Measurements from ENCODE around the gene RELL1. TPM values are rescaled to one million over a fixed set of nuclear protein-coding genes. Genes with fewer than 3 reads are reported as not detected.

Gene RELL1
- total RNA-seq, 2 donors from 2014 or later, result 30.1 to 30.7 TPM

DNA sequence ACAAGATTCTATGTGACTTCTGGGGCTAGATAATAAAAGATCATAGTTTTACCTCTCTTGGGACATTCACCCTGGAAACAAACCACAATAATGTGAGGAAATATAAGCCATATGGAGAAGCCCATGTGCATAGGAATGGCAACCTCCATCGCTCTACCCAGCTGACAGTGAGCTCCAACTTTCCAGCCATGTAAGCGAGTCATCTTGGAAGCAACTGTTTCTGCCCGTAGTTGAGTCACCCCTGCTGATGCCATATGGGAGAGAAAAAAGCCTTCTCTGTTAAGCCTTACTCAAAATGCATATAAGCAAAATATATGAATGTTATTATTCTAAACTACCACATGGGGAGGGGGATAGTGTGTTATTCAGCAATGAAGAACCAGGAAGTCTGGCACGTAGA lies 31.4 kb upstream of the RELL1 start:
- ATAC-seq (no peak), DNase-seq (no peak)
- peaks cover 3% of the 10 kb centered on the region for H3K9me3 ChIP-seq (ENCODE audit: control insufficient read depth, low read length, poor library complexity, severe bottlenecking)
- peaks cover 10% of the 10 kb centered on the region for H3K4me1 Mint-ChIP-seq
- H3K36me3 Mint-ChIP-seq (ENCODE audit: low read depth), result no peaks in the 10 kb centered on the region
- no peak overlapping the region for H3K27ac Mint-ChIP-seq
- H3K4me3 Mint-ChIP-seq, result no peak overlapping the region
- H3K27me3 Mint-ChIP-seq, result peaks cover 32% of the 10 kb centered on the region

DNA sequence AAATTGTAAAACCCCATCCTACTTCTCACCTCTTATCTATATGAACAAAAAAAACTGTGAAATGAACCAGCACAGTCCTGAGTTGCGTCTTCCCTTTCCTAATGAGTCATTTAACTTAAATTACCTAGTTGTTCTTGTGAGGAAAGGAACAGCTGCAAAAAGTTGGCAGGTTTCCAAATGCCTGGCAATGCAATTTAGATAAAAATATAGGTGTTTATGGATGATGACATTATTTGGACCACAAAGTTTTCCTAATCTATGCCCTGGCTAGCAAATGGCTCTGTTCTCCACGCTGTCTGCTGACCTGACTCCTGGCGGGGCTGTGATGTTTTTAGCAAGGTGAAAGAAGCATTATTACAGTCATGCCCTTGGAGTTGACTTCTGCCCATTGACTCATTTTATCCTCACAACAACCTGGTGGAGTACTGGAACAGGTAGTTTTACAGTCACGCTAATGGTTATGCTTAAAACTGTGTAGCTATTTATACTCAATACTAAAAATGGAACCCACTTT lies 29.8 kb upstream of the RELL1 start:
- no peak for DNase-seq
- H3K9me3 ChIP-seq (ENCODE audit: control insufficient read depth, low read length, poor library complexity, severe bottlenecking), result peaks cover 3% of the 10 kb centered on the region
- ATAC-seq, result no peak
- peaks cover 3% of the 10 kb centered on the region for H3K4me1 Mint-ChIP-seq
- no peak overlapping the region for H3K4me3 Mint-ChIP-seq
- H3K27me3 Mint-ChIP-seq, result peaks cover 35% of the 10 kb centered on the region
- H3K27ac Mint-ChIP-seq, result no peak overlapping the region
- no peaks in the 10 kb centered on the region for H3K36me3 Mint-ChIP-seq (ENCODE audit: low read depth)

DNA sequence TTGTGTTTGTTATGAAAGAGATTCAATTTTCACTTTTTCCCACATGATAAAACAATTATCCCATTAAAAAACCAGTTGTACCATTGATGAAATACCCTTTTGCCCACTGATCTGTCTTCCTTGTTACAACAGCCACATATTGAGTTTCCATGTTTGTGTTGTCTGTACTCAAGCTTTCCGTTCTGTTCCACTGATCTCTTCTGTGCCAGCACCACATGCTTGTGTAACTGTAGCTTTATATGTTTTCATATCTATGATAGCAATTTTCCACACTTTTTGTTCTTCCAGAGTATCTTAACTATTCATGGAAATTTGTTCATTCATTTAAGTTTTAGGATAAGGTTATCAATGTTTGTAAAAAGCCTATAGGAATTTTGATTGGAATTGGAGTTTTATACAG lies 24.3 kb upstream of the RELL1 start:
- H3K27ac Mint-ChIP-seq, result no peak overlapping the region
- H3K4me3 Mint-ChIP-seq, result no peak overlapping the region
- ATAC-seq (no peak), DNase-seq (no peak)
- no peaks in the 10 kb centered on the region for H3K9me3 ChIP-seq (ENCODE audit: control insufficient read depth, low read length, poor library complexity, severe bottlenecking)
- H3K36me3 Mint-ChIP-seq (ENCODE audit: low read depth), result no peaks in the 10 kb centered on the region
- peaks cover 24% of the 10 kb centered on the region for H3K27me3 Mint-ChIP-seq
- no peaks in the 10 kb centered on the region for H3K4me1 Mint-ChIP-seq

DNA sequence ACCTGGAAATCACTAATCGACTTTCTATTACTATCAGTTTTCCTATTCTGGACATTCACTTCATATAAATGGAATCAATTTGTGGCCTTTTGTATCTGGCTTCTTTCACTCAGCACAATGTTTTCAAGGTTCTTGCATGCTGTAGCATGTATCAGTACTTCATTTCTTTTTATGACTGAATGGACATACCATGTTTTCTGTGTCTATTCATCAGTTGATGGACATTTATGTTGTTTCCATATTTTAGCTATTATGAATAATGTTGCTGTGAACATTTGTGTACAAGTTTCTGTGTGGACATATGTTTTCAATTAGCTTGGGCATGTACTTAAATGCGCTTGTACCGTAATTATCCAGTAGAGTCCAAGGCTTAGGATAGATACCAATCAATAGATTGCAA lies 19.9 kb upstream of the RELL1 start:
- ATAC-seq, result no peak
- Mint-ChIP-seq H3K4me3 (no peak overlapping the region), H3K27ac (no peak overlapping the region), H3K4me1 (no peaks in the 10 kb centered on the region), H3K27me3 (peaks cover 9% of the 10 kb centered on the region), H3K36me3 (ENCODE audit: low read depth) (no peaks in the 10 kb centered on the region)
- DNase-seq, result no peak
- H3K9me3 ChIP-seq (ENCODE audit: control insufficient read depth, low read length, poor library complexity, severe bottlenecking), result no peaks in the 10 kb centered on the region

DNA sequence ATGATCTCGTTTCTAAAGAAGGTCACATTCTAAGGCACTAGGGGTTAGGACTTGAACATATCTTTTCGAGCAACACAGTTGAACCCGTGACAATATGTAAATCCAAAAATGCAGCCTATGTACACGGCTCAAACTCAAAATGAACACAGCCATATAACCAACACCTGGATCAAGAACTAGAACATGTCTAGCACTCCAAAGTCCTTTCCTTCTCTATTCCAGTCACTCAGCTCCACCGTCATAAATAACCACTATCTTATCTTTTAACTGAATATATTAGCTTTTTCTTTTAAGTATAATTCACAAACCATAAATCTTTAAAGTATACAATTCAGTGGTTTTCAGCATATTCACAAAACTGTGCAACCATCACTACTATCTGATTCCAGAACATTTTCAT lies 19.4 kb upstream of the RELL1 start:
- Mint-ChIP-seq H3K36me3 (ENCODE audit: low read depth) (no peaks in the 10 kb centered on the region), H3K4me1 (no peaks in the 10 kb centered on the region), H3K4me3 (no peak overlapping the region), H3K27ac (no peak overlapping the region), H3K27me3 (peaks cover 9% of the 10 kb centered on the region)
- ATAC-seq, result no peak
- DNase-seq, result no peak
- H3K9me3 ChIP-seq (ENCODE audit: control insufficient read depth, low read length, poor library complexity, severe bottlenecking), result no peaks in the 10 kb centered on the region

DNA sequence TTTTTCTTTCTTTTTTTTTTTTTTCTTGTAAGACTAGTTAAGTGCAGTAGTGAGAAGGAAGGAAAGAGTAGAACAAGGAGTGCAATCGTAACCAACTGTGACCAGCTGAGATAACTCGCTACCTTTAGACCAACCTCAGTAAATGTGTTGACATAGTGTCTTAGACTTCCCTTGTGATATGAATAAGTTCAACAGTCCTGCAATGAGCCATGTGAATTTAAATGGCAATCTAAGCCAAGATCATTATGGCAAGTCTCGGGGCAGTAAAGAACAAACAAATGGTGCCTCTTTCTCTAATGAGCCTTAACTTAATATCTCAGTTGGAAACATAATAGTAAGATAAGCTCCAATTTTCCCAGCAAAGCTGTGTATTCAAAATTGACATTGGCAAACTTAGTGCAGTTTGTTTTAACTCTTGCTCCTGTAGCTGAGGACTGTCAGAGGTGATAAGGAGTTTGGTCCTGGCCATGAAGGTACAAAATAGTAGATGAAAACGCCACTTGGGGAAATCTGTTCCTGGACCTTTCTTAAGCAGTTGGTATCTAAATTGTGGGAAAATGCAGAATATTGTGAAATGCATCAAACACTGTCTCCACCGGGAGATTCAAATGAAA lies 13.8 kb upstream of the RELL1 start:
- H3K27me3 Mint-ChIP-seq, result peaks cover 13% of the 10 kb centered on the region
- DNase-seq, result no peak
- peaks cover 2% of the 10 kb centered on the region for H3K36me3 Mint-ChIP-seq (ENCODE audit: low read depth)
- H3K27ac Mint-ChIP-seq, result no peak overlapping the region
- H3K4me1 Mint-ChIP-seq, result peaks cover 2% of the 10 kb centered on the region
- no peak for ATAC-seq
- H3K9me3 ChIP-seq (ENCODE audit: control insufficient read depth, low read length, poor library complexity, severe bottlenecking), result no peaks in the 10 kb centered on the region
- no peak overlapping the region for H3K4me3 Mint-ChIP-seq

DNA sequence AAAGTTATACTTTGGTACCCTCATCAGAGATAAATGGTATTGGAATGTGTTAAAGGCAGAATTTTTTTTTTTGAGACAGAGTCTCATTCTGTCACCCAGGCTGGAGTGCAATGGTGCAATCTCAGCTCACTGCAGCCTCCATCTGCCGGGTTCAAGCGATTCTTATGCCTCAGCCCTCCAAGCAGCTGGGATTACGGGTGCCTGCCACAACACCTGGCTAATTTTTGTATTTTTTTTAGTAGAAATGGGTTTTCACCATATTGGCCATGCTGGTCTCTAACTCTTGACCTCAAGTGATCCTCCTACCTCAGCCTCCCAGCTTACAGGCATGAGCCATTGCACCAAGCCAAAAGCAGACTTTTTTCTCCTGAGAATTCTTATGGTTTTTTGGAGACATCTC lies 11.4 kb upstream of the RELL1 start:
- H3K9me3 ChIP-seq (ENCODE audit: control insufficient read depth, low read length, poor library complexity, severe bottlenecking), result no peaks in the 10 kb centered on the region
- Mint-ChIP-seq H3K36me3 (ENCODE audit: low read depth) (peaks cover 2% of the 10 kb centered on the region), H3K27me3 (peaks cover 13% of the 10 kb centered on the region), H3K4me3 (no peak overlapping the region), H3K4me1 (peaks cover 2% of the 10 kb centered on the region), H3K27ac (no peak overlapping the region)
- ATAC-seq (no peak), DNase-seq (no peak)

DNA sequence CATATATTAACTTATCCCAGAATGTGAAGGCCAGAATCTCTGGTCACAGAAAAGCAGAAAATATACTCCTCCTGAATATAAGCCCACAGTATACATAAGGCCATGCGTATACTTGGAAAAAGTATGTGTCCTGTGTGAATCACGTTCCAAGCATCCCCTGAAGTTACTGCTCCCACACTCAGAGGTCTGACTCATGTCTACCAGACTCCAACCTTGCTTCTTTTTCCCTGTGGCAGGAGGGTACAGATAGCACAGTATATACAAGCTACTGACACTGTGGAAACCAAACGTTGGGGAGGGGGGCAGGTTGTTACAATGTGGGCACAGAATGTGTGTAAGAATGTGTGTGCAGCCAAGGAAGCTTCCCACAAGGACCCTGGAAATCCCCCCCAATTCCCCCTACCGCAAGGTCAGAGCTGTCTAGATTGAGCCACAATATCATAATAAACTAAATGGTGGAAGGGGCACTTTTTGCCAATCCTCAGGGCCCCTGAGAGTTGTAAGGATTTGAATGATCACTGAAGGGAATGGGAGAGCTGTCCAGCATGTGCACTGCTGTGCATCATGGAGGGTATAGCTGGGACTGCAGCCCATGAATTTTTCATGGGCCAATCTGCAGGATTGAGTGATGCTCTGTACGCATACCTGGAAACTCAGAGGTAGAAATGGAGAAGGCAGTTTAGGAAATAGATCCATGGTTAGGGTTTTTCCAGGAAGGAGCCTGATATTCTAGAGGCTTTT lies 7.4 kb upstream of the RELL1 start:
- ATAC-seq, result no peak
- Mint-ChIP-seq H3K4me3 (no peak overlapping the region), H3K27me3 (peaks cover 15% of the 10 kb centered on the region), H3K36me3 (ENCODE audit: low read depth) (peaks cover 4% of the 10 kb centered on the region), H3K4me1 (peaks cover 2% of the 10 kb centered on the region), H3K27ac (no peak overlapping the region)
- DNase-seq, result no peak
- H3K9me3 ChIP-seq (ENCODE audit: control insufficient read depth, low read length, poor library complexity, severe bottlenecking), result no peaks in the 10 kb centered on the region

DNA sequence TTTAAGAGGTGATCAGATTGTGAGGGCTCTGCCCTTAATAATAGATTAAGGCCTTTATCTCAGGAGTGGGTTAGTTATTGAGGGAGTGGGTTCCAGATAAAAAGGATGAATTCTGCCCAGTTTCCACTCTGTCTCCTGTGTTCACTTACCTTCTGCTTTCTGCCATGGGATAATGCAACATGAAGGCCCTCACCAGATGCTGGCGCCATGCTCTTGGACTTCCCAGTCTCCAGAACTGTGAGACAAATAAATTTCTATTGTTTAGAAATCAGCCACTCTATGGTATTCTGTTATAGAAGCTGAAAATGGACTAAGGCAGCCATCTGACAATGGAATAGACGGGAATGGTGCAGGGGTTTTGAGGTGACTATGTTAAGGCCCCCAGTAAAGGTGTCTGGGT lies 6.9 kb upstream of the RELL1 start:
- Mint-ChIP-seq H3K27ac (no peak overlapping the region), H3K4me3 (no peak overlapping the region), H3K36me3 (ENCODE audit: low read depth) (peaks cover 4% of the 10 kb centered on the region), H3K4me1 (peaks cover 2% of the 10 kb centered on the region), H3K27me3 (peaks cover 11% of the 10 kb centered on the region)
- no peak for DNase-seq
- ATAC-seq, result no peak
- H3K9me3 ChIP-seq (ENCODE audit: control insufficient read depth, low read length, poor library complexity, severe bottlenecking), result no peaks in the 10 kb centered on the region

DNA sequence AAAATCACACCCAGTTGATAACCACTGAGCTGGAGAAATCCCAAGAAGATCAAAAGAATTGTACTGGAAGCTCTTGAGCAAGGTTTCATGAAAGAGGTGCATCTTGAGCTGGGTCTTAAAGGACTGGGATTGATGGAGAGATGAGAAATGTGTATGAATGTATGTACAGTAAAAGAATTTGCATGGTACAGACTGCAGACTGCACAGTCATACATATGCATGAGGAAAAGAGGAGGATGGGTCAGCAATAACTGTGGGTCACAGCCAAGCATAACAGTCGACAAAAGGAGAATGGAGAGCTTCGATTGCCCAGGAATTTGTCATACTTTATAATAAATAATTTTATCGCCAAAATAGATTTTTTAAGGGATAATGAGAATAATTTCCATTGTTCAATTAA lies 4.8 kb upstream of the RELL1 start:
- H3K27me3 Mint-ChIP-seq, result peaks cover 5% of the 10 kb centered on the region
- H3K4me3 Mint-ChIP-seq, result no peak overlapping the region
- H3K9me3 ChIP-seq (ENCODE audit: control insufficient read depth, low read length, poor library complexity, severe bottlenecking), result no peaks in the 10 kb centered on the region
- no peak overlapping the region for H3K27ac Mint-ChIP-seq
- ATAC-seq (no peak), DNase-seq (no peak)
- peaks cover 4% of the 10 kb centered on the region for H3K36me3 Mint-ChIP-seq (ENCODE audit: low read depth)
- peaks cover 7% of the 10 kb centered on the region for H3K4me1 Mint-ChIP-seq

DNA sequence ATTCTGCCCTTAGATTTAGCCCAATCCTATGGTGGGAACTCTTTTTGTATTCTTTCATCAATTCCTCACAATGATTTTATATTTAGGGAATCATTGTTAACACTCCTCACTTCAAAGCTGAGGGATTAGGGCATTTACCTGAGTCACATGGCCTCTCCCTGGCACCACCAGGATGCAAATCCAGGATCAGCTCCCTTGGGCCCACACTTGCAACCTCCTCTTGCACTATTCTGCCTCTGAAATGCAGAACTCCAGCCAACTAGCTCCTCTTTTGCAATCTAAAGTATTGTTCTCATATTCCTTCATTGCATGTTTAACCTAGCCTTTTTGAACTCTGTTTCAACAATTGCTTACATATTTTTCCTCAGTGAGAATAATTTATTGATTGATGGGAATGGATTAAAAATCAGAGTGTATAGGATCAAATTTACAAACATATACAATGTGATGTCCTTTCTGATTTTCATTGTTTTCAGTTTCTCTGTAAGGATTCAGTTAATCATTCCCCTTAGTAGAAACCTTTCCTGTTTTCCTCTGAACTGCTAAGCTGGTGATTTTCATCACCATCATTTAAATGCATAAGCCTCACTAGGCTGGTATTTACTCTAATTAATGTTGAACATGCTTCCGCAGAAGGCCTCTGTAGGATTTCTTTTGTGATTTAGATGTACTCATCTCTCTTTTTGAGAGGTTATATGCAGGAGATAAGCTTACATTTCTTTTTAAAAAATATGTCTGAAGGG lies 3.3 kb upstream of the RELL1 start:
- H3K9me3 ChIP-seq (ENCODE audit: control insufficient read depth, low read length, poor library complexity, severe bottlenecking), result no peaks in the 10 kb centered on the region
- Mint-ChIP-seq H3K27ac (no peak overlapping the region), H3K4me3 (no peak overlapping the region), H3K27me3 (peaks cover 5% of the 10 kb centered on the region), H3K4me1 (peaks cover 13% of the 10 kb centered on the region), H3K36me3 (ENCODE audit: low read depth) (peaks cover 4% of the 10 kb centered on the region)
- ATAC-seq (no peak), DNase-seq (no peak)

DNA sequence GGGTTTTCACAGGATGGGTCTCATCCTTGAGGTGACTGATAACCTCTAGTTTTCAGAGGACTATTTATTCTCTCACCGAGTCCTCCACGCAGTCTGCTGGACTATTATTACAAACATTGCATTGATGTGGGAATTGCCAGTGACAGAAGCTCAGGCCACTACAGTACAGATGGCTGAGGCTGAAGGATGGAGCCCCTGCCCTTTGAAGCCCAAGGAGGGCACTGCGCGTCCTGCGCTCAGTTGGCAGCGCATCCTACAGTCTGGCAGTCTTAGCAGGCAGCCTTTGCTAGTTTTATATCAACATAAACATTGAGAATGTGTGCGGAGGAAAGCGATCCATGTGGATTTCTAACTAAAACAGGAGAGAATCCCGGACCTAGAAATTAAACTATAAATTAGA lies 1.5 kb upstream of the RELL1 start:
- H3K4me1 Mint-ChIP-seq, result peaks cover 26% of the 10 kb centered on the region
- H3K27ac Mint-ChIP-seq, result no peak overlapping the region
- no peaks in the 10 kb centered on the region for H3K9me3 ChIP-seq (ENCODE audit: control insufficient read depth, low read length, poor library complexity, severe bottlenecking)
- DNase-seq, result no peak
- peaks cover 5% of the 10 kb centered on the region for H3K27me3 Mint-ChIP-seq
- ATAC-seq, result no peak
- peaks cover 4% of the 10 kb centered on the region for H3K36me3 Mint-ChIP-seq (ENCODE audit: low read depth)
- H3K4me3 Mint-ChIP-seq, result no peak overlapping the region

DNA sequence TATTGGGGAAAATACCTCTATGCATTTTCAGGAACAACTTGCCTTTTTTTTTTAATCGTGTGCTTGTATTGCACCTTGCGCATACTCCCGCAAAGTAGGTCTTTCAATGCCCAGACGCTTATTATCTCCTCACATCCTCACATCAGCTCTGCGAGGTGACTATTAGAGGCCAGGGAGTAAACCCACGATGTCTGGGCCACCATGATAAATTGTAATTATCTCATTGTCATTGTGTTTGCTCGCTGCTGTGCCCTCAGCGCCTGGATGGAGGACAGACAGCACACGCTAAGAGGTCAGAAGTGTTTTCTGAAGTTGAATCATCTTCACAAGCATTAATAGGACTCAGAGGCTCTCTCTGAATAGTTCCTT lies 1.0 kb upstream of the RELL1 start:
- no peaks in the 10 kb centered on the region for H3K9me3 ChIP-seq (ENCODE audit: control insufficient read depth, low read length, poor library complexity, severe bottlenecking)
- Mint-ChIP-seq H3K27me3 (peaks cover 5% of the 10 kb centered on the region), H3K4me1 (peaks cover 27% of the 10 kb centered on the region), H3K27ac (no peak overlapping the region), H3K36me3 (ENCODE audit: low read depth) (peaks cover 4% of the 10 kb centered on the region), H3K4me3 (peak overlapping the region; percentile 95)
- DNase-seq, result no peak
- no peak for ATAC-seq

All from T-helper 17 cell (primary cell).